Keratinocyte (primary cell): ENCODE data around the gene GFRA3.

Source experiments
- CTCF ChIP-seq, 3 experiments: IDR thresholded peaks in 1 of 3; conservative IDR thresholded peaks in 1 of 3; optimal IDR thresholded peaks in 1 of 3; 2 replicates in 2 of 3; 3 replicates in 1 of 3; pipeline versions ENCODE3 to v1.5.1; 2011; ENCODE audit warnings: low read length in 3 of 3, mild to moderate bottlenecking in 3 of 3, moderate library complexity in 2 of 3, control low read depth in 1 of 3, inconsistent platforms in 1 of 3; ENCODE audit not compliant: insufficient read depth in 2 of 3; ENCODE audit errors: extremely low read depth in 1 of 3
- EZH2 ChIP-seq: IDR thresholded peaks from one replicate; pipeline ENCODE4 v1.6.1; 2012; ENCODE audit warnings: inconsistent platforms, mild to moderate bottlenecking, low read length, moderate library complexity

DNA sequence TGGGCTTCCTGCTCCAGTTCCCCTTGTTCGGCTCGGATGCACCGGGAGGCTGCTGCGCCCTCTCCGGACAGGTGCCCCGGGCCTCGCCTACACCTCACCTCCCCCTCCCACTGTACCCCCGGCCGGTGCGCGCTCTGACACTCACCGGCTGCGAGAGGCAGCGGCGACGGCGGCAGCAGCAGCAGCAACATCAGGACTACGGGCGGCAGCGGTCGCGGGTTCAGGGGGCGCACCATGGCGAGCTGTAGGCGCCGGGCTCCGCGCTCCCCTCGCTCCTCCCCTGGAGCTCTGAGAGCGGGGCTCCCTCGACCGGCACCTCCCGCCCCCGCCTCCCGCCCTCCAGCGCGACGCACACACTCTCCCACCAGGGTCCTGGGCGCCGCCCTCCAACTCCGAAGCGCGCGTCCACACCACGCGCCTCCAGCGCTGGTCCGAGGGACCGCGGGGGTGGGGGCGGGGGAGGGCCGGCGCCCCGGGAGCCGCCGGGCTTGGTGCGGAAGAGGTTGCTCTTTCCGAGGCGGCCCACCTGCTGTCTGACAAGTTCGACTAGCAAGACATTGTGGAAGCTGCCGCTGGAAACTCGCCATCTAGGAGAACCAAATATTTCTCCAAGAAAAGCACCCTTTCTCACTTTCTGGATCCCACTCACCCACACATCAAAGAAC is at the start of gene GFRA3:
- TF ChIP-seq CTCF (optimal IDR thresholded peaks at IDR 0.05 in 1 of 3, IDR thresholded peaks at IDR 0.05 in 1 of 3, conservative IDR thresholded peaks at IDR 0.05 in 1 of 3; ENCODE audit: extremely low read depth in 1 of 3, insufficient read depth in 2 of 3, low read length in 3 of 3): no peak
- TF ChIP-seq EZH2: peak; percentile 51
